ENCODE results near the gene GIN1. TPM values are rescaled to one million over a fixed set of nuclear protein-coding genes. Genes with fewer than 3 reads are reported as not detected.
"Not testable (repeated sequence)": the region's sequence is repeated elsewhere in the genome, so short reads cannot be mapped to it uniquely, and the experiment has no call there.

GIN1 gene, protein sequence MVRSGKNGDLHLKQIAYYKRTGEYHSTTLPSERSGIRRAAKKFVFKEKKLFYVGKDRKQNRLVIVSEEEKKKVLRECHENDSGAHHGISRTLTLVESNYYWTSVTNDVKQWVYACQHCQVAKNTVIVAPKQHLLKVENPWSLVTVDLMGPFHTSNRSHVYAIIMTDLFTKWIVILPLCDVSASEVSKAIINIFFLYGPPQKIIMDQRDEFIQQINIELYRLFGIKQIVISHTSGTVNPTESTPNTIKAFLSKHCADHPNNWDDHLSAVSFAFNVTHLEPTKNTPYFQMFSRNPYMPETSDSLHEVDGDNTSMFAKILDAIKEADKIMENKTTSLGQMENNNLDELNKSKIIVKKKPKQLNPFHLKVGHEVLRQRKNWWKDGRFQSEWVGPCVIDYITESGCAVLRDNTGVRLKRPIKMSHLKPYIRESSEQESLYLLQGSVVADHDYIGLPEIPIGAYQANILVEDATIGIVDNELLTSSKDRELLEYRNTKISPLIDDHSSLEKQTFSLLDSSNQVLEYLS
- 10 to 100 TPM in 7 of 12 donors, 1 to 10 TPM in 3, not detected in 2; 9.1 to 16.7 (median 10.9) TPM for polyA plus RNA-seq (ENCODE audit: insufficient read length in 12 of 12)
- long read RNA-seq, donor 1, partial matches to known transcripts = 0 of 1 reads
- long read RNA-seq, donor 1, other reads (novel, unspliced or antisense) = 0 of 1 reads
- long read RNA-seq, donor 2, partial matches to known transcripts = 0 of 3 reads
- long read RNA-seq, donor 2, other reads (novel, unspliced or antisense) = 0 of 3 reads
- long read RNA-seq, donor 3 = 0 reads
- long read RNA-seq, donor 4 = 0 reads
- long read RNA-seq, donor 5, partial matches to known transcripts = 0 of 2 reads
- long read RNA-seq, donor 5, other reads (novel, unspliced or antisense) = 0 of 2 reads
- long read RNA-seq, donor 6 = 0 reads
- long read RNA-seq, donor 7 = 0 reads
- long read RNA-seq, donor 8, partial matches to known transcripts = 0 of 2 reads
- long read RNA-seq, donor 8, other reads (novel, unspliced or antisense) = 0 of 2 reads
- long read RNA-seq, donor 9, partial matches to known transcripts = 0 of 3 reads
- long read RNA-seq, donor 9, other reads (novel, unspliced or antisense) = 0 of 3 reads
- long read RNA-seq, donor 10, partial matches to known transcripts = 0 of 2 reads
- long read RNA-seq, donor 10, other reads (novel, unspliced or antisense) = 0 of 2 reads
- long read RNA-seq, donor 11, partial matches to known transcripts = 0 of 3 reads
- long read RNA-seq, donor 11, other reads (novel, unspliced or antisense) = 0 of 3 reads

DNA sequence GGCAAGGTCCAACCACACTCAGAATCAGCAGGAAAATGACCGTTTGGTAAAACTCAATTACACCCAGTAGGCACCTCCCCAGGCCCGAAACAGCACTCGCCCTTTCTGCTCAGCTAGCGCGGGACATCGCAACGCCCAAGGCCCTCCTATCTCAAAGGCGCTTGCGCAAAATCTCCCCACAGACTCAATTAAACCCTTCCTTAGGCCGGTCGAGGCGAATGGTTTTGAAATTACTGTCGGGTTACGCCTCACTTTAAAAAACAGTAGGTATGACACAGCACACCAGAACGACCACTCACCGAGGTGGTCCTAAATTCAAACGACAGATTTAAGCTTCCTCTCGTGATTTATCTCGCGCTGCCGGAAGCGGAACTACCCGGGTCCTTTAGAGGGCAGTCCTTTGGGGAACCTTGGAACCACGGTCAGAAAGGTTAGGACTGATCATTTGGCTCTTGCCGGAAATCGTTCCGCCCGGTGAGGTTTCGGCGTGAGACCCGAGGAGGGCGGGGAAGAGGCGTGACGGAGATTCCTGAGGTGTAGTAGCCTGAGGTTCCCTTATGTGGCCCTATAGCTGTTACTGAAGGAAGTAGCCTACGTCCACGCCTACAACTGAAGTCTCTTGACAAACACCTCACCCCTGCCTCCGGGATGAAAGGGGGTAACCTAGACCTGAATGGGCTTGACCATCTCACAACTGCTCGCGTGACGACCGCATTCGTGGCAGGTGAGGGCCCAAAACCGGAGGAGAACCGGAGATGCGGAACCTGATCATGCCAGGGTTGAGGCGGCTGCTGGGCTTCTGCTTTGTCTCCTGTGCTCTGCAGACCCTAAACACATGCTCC, at the start of gene GIN1, which contains the start of gene PPIP5K2:
Gene GIN1, minus strand, starts transcription at position 374 of the 842 bp plus-strand sequence. CDS start 11,431 bp downstream, outside the sequence.
Gene PPIP5K2, plus strand, starts transcription at position 537 of the 842 bp plus-strand sequence. CDS start 9,289 bp downstream, outside the sequence.
- DNase-seq = peak; percentile 98

DNA sequence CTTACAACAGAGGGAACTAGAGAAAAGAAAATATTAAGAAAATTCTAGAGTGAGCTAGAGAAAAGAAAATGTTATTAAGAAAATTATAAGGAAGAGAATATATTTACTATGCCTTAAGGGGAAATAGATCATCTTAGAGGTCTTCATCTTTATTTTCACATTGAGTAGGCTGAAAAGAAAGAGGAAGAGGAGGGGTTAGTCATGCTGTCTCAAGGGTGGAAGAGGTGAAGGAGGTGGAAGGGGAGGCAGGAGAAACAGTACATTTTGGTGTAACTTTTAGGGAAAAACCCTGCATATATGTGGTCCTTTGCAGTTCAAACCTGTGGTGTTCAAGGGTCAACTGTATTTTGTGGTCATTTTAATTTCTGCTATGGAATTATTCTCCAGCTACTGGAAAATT, 46.8 kb upstream of the GIN1 start:
- DNase-seq = no peak

DNA sequence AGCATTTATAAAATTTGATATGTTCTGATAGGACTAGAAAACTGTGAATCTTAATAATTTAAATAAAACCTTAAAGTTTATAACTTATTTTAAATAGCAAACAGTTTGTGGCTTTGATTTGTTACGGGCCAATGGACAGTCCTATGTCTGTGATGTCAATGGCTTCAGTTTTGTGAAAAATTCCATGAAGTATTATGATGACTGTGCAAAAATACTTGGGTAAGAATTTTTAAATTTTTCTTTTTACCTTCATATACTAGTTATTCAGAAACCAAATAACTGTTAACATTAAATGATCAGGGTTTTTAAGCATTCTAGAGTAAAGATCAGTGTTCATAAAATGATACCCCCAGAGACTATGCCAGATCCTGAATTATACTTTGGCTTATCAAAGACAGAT, 31.2 kb upstream of the GIN1 start:
- DNase-seq = no peak

DNA sequence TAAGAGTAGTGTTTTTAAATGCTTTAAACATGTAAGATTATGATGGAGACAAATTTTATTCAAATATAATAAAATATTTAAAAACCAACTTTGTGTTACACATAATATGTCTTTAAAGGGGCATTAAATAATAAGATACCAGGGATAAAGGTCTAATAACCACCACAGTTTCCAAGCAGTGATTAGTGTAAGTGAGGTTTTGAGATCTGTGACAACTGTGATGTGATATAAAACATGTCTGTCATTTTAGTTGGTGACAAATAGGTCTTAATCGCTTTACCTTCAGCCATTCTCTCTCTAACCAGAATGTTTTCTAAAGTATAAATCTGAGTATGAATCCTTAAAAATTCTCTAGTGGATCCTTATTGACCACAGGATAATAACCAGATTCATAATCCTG, 28.3 kb upstream of the GIN1 start:
- DNase-seq = no peak

DNA sequence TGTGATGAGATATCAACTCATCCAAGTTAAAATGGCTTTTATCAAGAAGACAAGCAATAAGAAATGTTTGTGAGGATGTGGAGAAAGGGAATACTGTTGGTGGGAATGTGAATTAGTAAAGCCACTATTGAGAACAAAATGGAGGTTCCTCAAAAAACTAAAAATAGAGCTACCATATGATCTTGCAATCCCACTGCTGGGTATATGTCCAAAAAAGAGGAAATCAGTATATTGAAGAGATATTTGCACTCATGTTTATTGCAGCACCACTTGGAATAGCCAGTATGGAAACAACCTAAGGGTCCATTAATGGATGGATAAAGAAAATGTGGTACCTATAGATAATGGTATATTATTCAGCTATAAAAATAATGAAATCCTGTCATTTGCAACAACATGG, 25.3 kb upstream of the GIN1 start:
- DNase-seq = no peak

DNA sequence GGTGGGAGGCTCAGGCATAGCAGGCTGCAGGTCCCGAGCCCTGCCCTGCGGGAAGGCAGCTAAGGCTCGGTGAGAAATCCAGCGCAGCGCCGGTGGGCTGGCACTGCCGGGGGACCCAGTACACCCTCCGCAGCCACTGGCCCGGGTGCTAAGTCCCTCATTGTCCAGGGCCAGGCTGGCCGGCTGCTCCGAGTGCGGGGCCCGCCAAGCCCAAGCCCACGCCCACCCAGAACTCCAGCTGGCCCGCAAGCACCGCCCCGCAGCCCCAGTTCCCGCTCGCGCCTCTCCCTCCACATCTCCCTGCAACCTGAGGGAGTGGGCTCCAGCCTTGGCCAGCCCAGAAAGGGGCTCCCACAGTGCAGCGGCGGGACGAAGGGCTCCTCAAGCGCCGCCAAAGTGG, 22.2 kb upstream of the GIN1 start:
- not testable (repeated sequence) for DNase-seq

DNA sequence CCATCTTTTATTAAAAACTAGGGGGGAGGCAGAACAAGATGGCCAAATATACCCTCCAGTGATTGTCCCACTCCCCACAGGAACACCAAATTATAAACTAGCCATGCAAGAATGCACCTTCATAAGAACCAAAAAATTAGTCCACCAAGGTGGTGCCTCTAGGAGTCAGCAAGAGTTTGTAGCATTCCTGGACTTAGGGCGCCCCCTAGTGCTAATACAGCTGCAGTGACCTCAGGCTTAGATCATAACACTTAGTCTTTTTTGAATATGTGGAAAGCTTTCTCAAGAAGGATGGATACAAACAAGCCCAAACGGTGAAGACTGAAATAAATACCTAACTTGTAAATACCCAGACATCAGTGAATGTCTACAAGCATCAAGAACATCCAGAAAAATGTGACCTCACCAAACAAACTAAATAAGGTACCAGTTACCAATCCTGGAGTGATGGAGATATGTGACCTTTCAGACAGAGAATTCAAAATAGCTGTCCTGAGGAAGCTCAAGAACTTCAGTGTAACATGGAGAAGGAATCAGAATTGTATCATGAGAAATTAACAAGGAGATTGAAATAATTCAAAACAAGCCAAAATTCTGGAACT, 19.4 kb upstream of the GIN1 start:
- DNase-seq = peak; percentile 53

DNA sequence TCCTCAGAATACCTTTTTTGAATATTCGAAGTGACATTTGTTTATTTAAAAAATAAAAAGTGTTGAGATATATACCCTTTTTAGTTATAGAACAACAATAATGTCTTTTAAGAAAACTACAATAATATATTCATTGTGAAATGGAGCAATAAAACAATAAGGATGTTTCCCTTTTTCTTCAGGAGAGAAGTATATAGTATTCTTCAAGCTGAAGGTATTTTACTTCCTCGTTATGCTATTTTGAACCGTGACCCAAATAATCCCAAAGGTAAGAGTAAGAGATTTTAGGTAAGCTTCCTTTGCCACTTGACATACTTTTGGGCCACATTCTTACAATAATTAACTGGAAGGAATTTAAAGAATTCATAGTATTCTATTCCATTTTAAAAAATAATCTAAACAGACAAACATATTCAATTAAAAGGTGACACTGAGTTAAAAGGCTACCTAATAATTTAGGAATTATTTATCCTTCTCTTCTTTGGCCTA, 18.3 kb upstream of the GIN1 start:
- DNase-seq = no peak

DNA sequence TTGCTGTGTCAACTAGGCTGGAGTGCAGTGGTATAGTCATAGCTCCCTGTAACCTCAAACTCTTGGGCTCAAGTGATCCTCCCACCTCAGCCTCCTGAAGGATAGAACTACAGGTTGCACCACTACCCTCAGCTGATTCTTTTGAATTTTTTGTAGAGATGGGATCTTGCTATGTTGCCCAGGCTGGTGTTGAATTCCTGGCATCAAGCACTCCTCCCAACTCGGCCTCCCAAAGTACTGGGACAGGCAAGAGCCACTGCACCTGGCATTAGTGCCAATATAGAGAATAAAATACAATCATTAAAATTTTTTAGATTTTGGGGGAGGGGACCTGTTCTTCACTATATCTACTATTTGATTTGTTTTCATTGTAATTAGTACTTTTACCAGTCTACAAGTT, 15.5 kb upstream of the GIN1 start:
- DNase-seq = no peak

DNA sequence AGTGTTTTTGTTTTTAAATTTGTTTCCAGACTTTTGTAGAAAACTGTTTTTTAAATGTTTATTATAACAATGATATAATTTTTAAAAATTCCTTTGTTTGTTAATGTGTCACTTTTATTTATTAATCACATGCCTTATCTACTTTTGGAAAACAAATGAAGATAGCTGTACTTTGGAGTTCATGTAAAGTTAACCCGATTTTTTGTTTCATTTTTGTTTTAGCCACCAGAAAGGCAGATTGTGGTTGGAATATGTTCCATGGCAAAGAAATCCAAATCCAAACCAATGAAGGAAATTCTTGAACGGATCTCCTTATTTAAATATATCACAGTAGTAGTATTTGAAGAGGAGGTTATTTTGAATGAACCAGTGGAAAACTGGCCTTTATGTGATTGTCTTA, 13.3 kb upstream of the GIN1 start:
- DNase-seq = no peak

DNA sequence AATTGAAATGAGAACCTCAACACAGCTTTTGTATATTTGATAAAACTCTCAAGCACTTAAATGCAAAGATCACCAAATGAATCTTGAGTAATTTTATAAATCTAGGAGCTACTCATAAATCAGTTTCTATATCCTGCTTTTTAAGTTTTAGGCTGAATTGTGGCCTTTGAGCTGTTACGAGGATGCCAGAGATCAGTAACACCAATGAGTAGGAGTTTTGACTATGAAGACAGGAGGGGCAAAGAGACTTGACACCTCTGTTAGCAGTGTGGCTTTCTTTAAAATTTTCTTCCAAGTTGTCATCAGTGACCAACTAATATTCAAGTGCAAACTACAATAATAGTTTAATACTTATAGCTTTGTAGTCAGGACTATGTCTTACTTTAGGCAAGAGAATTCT, 12.7 kb upstream of the GIN1 start:
- no peak for DNase-seq

DNA sequence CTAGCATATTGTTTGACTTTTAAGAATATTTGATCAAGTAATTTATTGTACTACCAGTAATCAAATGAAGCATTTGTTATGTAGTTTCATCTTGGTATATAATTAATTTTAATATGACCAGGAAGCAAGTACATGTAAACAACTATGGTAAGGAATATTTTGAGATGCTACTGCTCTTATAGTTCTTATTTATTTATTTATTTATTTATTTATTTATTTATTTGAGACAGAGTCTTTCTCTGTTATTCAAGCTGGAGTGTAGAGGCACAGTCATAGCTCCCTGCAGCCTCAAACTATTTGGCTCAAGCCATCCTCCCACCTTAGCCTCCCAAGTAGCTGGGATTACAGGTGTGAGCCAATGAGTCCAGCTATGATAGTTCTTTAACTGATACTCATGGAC, 8.3 kb upstream of the GIN1 start:
- no peak for DNase-seq

DNA sequence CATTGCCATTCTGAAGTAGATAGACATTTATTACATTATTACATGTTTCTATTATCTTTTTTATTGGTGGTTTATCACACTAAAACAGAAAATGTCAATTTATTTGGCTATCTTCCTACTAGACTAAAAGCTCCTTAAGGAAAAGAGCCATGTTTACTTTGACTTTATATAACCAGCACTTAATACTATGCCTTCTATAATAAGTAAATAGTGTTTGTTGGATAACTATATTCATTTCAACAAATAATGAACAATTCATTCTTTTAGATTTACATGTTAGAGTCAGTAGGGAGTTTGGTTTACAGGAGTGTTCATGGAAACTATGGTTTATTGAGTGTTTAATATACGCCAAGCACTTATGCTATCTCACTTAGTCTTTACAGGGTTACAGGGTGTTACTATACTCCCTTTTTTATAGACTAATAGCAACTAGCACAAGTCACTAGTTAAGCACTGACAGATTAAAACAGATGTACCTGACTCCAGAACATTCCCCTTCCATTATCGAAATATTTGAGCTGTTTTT, 7.4 kb upstream of the GIN1 start:
- DNase-seq = no peak

DNA sequence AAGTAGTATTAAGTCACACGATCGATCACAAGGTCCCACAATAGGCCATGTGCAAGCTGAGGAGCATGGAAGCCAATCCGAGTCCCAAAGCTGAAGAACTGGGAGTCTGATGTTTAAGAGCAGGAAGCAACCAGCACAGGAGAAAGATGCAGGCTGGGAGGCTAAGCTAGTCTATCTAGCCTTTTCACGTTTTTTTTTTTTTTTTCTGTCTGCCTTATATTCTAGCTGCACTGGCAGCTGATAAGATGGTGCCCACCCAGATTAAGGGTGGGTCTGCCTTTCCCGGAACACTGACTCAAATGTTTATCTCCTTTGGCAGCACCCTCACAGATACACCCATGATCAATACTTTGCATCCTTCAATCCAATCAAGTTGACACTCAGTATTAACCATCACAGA, 6.6 kb upstream of the GIN1 start:
- DNase-seq = no peak

DNA sequence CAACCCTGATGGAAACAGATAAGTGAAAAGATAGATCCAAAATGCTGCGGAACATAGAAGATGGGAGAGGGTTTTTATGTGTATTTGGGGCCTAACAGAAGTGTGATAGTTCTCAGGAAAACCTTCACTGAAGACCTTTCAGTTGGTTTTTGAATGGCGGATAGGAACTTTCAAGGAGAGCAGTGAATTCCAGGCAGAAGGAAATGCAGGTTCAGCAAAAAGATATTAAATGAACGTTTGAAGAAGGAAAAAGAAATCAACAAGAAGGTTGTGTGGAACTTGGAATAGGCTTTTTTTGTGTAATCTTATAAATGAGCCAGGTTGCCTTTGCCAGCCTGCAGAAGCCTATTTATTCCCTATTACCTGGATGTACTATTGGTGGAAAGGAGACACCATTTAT, 2.3 kb upstream of the GIN1 start:
- DNase-seq = no peak

DNA sequence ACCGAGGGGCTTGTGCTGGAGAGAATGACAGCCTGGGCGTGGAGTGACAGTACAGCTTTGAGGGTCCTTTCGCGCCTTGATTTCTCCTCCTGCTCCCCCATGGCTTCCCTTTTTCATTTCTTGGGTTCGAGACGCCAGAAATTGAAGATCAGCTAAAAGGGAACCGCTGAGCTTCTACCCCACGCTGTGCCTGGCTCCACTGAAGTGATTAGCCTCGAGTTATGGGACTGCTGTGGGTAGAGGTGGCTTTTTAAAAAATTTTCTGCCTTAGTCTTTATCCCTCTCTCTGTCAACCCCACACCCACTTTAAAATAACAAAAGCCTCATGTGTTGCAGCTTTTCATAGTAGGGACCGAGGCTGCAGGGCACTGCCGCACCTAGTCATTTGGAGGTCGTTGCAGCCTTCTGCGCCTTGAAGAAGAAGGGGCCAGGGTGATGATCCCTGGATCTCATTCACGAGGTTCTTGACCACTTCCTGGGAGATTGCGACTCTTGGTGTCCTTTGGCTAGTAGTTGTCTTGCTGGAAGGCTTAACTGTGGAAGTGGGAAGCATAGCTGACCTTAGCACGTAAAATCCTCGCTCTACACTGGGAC, 766 bp upstream of the GIN1 start:
- peak; percentile 15 for DNase-seq

DNA sequence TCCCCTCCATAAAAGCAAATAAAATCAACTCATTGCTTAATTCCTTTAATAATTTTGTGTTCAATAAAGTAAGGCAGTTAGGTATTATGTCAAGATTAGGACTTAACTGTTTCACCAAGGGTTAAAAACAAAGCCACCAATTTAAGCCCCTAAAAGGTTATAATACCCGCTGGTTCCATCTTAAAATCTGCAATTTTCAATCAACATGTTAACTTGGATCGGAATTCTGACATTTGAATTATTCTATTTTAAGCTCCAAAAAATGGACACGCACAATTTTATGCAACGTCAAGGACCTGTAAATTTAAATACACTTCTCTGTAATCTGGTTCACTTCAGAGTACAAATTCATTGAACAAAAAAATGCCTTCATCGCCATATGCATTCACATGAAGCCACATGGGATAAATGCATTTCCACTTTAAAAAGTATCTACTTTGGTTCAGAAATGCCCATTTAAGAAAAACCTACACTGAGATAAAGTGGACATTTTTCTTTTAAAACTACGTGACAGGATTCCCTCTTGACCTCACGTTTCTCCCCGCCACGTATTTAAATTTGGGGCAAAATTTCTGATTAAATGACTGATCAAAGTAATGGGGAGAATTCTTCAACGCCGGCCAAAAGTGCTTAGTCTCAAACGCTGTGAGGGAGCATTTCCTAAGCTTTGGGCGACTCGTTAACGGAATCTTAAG, 721 bp downstream of the GIN1 start:
- no peak for DNase-seq

DNA sequence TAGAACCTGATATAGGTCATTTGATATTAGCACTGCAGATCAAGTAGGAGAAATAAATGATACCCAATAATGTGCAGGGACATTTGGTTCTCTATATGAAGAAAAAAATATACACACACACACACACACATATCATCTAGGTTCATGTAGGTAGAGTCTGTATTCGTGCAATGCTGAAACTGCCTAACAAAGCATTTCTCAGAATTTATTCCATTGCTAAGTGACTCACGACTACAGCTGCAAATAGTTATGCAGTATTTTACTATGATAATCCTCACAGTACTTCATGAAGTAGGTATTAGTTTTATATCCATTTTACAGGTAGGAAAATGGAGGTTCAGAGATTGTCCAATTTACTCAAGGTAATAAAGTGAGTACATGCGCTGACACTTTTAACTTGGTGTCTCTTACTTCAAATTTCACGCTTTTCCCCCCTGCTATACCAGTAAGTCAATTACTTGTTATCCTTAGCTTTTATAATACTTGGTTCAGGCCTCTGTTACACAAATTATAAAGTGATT, 2.4 kb downstream of the GIN1 start:
- no peak for DNase-seq

DNA sequence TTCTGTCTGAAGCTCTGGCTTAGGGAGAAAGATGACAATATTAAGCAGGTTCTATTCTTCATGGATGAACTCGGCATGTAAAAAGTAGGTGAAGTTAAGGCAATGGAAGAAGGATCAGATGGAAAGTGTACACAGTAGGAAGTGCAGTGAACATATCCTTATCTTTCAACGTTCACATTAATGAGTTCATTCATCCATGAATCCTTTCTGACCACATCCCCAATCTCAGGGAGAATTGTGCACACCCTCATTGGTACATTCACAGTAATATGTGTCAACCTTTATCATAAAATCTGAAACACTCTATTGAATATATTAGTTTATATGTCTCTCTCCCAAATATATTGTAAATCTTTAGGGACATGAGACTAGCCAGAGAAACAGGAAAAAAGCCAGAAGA, 5.5 kb downstream of the GIN1 start:
- no peak for DNase-seq
